BLaER1 (cell line): ENCODE measurements around the gene ZMIZ2.

Experiments used
- H3K27ac ChIP-seq: shearing (Covaris generic); formaldehyde crosslinking; 2 replicates; pipeline ENCODE4 v1.8.1; 2022
- H3K27me3 ChIP-seq: shearing (Covaris generic); formaldehyde crosslinking; 2 replicates; pipeline ENCODE4 v1.8.1; 2022
- H3K36me3 ChIP-seq: shearing (Covaris generic); formaldehyde crosslinking; 2 replicates; pipeline ENCODE4 v1.8.1; 2022
- H3K4me1 ChIP-seq: shearing (Covaris generic); formaldehyde crosslinking; 2 replicates; pipeline ENCODE4 v1.8.1; 2022
- H3K4me2 ChIP-seq: shearing (Covaris generic); formaldehyde crosslinking; 2 replicates; pipeline ENCODE4 v1.8.1; 2022
- H3K4me3 ChIP-seq: shearing (Covaris generic); formaldehyde crosslinking; 2 replicates; pipeline ENCODE4 v1.8.1; 2022
- H3K9ac ChIP-seq: shearing (Covaris generic); formaldehyde crosslinking; 2 replicates; pipeline ENCODE4 v1.8.1; 2022
- H3K9me3 ChIP-seq: shearing (Covaris generic); formaldehyde crosslinking; 2 replicates; pipeline ENCODE4 v1.8.1; 2022
- H4K20me1 ChIP-seq: shearing (Covaris generic); formaldehyde crosslinking; 2 replicates; pipeline ENCODE4 v1.8.1; 2022
- Cebpa-rat ChIP-seq: shearing (Covaris generic); IDR thresholded peaks from 2 replicates; pipeline ENCODE4 v1.8.1; 2022

Gene ZMIZ2

DNA sequence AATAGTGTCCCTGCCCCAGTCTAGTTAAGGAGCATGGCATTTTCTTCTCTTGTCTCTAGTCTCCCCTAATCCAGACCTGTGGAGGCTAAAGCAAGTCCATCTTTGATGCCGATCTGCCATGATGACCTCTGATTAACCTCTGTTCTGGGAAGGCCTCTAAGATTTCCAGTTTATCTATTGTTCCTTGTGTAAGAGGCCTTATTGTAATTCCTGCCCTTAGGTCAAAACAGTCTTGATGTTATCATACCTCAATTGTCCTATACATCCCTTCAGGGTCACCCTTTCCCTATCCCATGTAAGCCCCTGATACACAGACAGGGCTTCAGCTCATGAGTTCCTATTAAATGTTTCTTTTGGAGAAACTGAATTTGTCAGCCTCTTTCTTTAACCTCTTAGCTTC, 4.9 kb upstream of the ZMIZ2 start:
- H3K27ac ChIP-seq: no peak overlapping the region
- H3K4me3 ChIP-seq: no peak overlapping the region
- H3K4me2 ChIP-seq: no peak overlapping the region
- H3K27me3 ChIP-seq: no peaks in the 10 kb centered on the region
- TF ChIP-seq Cebpa-rat: no peak
- no peak overlapping the region for H3K9ac ChIP-seq
- no peaks in the 10 kb centered on the region for H4K20me1 ChIP-seq
- no peaks in the 10 kb centered on the region for H3K36me3 ChIP-seq
- peaks cover 11% of the 10 kb centered on the region for H3K4me1 ChIP-seq
- H3K9me3 ChIP-seq: no peaks in the 10 kb centered on the region

GRCh38 chr7:44748948-44749731, 493 bp downstream of the ZMIZ2 start:
- Histone ChIP-seq H4K20me1 (peaks cover 53% of the 10 kb centered on the region), H3K27me3 (no peaks in the 10 kb centered on the region), H3K36me3 (peaks cover 17% of the 10 kb centered on the region), H3K4me3 (peak overlapping the region; percentile 98), H3K4me2 (peak overlapping the region; percentile 97), H3K9ac (peak overlapping the region; percentile 97), H3K9me3 (no peaks in the 10 kb centered on the region), H3K27ac (peak overlapping the region; percentile 97), H3K4me1 (peaks cover 49% of the 10 kb centered on the region)
- no peak for TF ChIP-seq Cebpa-rat

- H3K9ac ChIP-seq: peak overlapping the region; percentile 97
- no peak for TF ChIP-seq Cebpa-rat
- no peak overlapping the region for H3K27ac ChIP-seq
Observed at GRCh38 chr7:44749992-44750391, 1.3 kb downstream of the ZMIZ2 start.

DNA sequence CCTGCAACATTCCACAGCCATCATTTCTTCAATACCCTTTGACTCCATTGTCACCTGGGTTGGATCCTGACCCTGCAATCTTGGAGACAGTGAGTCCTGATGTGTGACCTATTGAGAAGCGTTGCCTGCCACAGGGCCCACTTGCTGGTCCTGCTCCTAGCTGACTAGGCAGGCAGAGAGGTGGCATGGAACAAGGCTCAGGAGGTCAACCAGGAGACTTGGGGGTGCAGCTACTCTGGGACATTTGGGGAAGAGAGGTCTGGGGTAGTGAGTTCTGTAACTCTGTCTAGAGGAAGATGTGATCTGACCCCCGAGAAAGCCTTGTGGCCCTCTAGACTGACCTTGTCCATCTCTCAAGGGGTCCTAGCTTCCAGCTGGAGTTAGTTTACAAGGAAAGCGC, 1.8 kb downstream of the ZMIZ2 start:
- no peak for TF ChIP-seq Cebpa-rat
- Histone ChIP-seq H3K9me3 (no peaks in the 10 kb centered on the region), H3K9ac (peak overlapping the region; percentile 97), H3K27me3 (no peaks in the 10 kb centered on the region), H3K4me1 (peaks cover 54% of the 10 kb centered on the region), H3K4me3 (peak overlapping the region; percentile 98; the same call in 1 of the 2 replicates), H3K36me3 (peaks cover 28% of the 10 kb centered on the region), H3K4me2 (peak overlapping the region; percentile 97), H3K27ac (0 out of 2 replicates have a peak overlapping the region, but pooled peaks have one; percentile 6), H4K20me1 (peaks cover 66% of the 10 kb centered on the region)

More at GRCh38 chr7:44749992-44750391, 1.3 kb downstream of the ZMIZ2 start:
- H3K27me3 ChIP-seq: no peaks in the 10 kb centered on the region
- no peaks in the 10 kb centered on the region for H3K9me3 ChIP-seq
- H3K4me3 ChIP-seq: peak overlapping the region; percentile 98
- peak overlapping the region; percentile 97 for H3K4me2 ChIP-seq
- peaks cover 24% of the 10 kb centered on the region for H3K36me3 ChIP-seq
- peaks cover 62% of the 10 kb centered on the region for H4K20me1 ChIP-seq
- peaks cover 54% of the 10 kb centered on the region for H3K4me1 ChIP-seq

DNA sequence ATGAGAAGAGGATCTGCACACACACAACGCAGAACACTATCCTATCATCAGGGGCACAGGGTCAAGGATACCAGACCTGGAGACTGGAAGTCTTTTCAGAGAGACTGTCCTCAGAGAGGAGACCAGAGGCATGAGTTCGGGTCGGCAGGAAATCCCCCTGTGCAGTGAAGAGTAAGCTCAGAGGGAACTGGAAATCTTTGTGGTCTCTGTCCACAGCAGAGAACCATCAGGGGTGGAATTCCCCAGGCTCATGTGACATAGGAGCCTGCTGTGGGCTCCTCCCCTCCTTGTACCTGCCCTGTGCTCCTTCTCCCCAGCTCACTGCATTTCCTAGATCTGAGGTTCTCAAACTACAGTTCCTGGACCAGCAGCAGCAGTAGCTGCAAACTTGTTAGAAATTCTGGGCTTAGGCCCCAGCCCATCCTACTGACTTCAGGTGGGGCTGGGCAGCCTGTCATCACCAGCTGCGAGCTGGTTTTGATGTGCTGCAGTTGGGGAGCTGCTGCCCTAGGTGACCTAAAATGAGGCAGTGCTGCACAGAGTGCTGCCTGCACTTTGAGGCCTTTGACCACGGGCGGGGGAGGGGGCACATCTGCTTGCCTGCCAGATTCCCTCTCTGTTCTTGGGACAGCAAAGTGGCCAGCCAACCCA, 2.4 kb downstream of the ZMIZ2 start:
- Histone ChIP-seq H3K27me3 (no peaks in the 10 kb centered on the region), H3K9ac (peak overlapping the region; percentile 97; the same call in 1 of the 2 replicates), H3K36me3 (peaks cover 34% of the 10 kb centered on the region), H3K4me2 (peak overlapping the region; percentile 97), H3K27ac (0 out of 2 replicates have a peak overlapping the region, but pooled peaks have one; percentile 6), H3K4me3 (0 out of 2 replicates have a peak overlapping the region, but pooled peaks have one; percentile 98), H3K9me3 (no peaks in the 10 kb centered on the region), H4K20me1 (peaks cover 73% of the 10 kb centered on the region), H3K4me1 (peaks cover 54% of the 10 kb centered on the region)
- TF ChIP-seq Cebpa-rat: no peak

DNA sequence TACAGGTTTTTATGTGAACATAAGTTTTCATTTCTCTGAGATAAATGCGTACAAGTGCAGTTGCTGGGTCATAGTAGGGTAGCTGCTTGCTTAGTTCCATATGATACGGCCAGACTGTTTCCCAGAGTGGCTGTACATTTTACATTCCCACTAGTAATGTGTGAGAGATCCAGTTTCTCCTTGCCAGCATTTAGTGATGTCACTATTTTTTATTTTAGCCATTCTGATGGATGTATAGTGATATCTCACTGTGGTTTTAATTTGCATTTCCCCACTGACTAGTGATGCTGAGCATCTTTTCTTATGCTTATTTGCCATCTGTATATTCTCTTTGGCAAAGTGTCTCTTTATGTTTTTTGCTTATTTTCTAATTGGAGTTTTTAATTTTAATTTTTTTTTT, 4.2 kb downstream of the ZMIZ2 start:
- Histone ChIP-seq H3K27ac (no peak overlapping the region), H4K20me1 (peaks cover 86% of the 10 kb centered on the region), H3K9ac (no peak overlapping the region), H3K4me2 (peak overlapping the region; percentile 97), H3K4me3 (no peak overlapping the region), H3K4me1 (peaks cover 54% of the 10 kb centered on the region), H3K9me3 (no peaks in the 10 kb centered on the region), H3K36me3 (peaks cover 51% of the 10 kb centered on the region), H3K27me3 (no peaks in the 10 kb centered on the region)
- TF ChIP-seq Cebpa-rat: no peak

DNA sequence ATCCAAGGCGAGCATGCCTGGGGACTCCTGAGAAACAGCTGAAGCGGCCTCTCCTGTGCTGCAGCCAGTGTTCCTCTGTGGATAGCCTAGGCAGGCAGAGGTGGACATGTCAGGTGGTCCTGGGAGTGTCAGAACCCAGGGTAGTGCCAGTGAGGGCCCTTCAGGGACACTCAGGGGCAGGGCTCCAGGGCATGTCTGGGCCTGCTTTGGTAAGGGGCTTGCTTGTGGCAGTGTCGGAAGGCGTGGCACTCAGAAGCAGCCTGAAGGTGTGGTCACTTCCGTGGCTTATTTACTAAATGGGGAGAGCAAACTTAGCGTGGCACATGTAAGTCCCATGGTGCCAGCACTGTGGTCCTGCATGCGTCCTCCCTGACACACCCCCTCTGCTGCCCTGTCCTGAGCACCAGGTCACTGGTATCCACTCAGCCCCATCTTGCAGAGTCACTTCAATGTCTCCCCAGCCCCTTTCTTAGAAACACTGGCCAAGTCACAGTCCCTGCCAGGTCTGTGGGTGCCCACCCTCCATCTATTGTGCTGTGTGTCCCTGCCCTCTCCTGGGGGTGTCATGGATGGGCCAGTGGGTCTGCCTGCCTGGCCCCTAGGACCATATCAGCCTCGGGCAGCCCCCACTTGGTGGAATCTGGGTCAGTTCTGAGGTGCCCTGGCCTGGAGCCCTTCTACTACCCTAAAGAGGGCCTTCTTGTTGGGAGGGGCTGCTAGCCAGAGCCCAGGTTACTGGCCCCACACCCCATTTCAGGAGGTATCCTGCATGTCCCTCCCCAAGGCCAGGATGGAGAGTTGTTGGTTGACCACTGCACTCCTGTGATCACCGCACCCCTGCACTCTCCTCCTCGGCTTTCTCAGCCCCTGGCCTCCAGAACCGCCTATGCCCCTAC, 6.4 kb downstream of the ZMIZ2 start:
- Histone ChIP-seq H3K27me3 (no peaks in the 10 kb centered on the region), H3K36me3 (peaks cover 72% of the 10 kb centered on the region), H3K4me3 (no peak overlapping the region), H3K9ac (0 out of 2 replicates have a peak overlapping the region, but pooled peaks have one; percentile 34), H3K9me3 (no peaks in the 10 kb centered on the region), H3K27ac (peak overlapping the region; percentile 53), H3K4me2 (no peak overlapping the region), H3K4me1 (peaks cover 46% of the 10 kb centered on the region), H4K20me1 (peaks cover 73% of the 10 kb centered on the region)
- no peak for TF ChIP-seq Cebpa-rat

GRCh38 chr7:44755698-44756627, 7.3 kb downstream of the ZMIZ2 start:
- H3K36me3 ChIP-seq: peaks cover 72% of the 10 kb centered on the region
- H3K27me3 ChIP-seq: no peaks in the 10 kb centered on the region
- peaks cover 64% of the 10 kb centered on the region for H4K20me1 ChIP-seq
- TF ChIP-seq Cebpa-rat: no peak
- peak overlapping the region; percentile 53 for H3K27ac ChIP-seq
- no peak overlapping the region for H3K4me2 ChIP-seq
- H3K4me1 ChIP-seq: peaks cover 37% of the 10 kb centered on the region
- H3K4me3 ChIP-seq: no peak overlapping the region
- H3K9me3 ChIP-seq: no peaks in the 10 kb centered on the region
- 0 out of 2 replicates have a peak overlapping the region, but pooled peaks have one; percentile 34 for H3K9ac ChIP-seq
